Measurements from ENCODE around the gene AMH. TPM values are rescaled to one million over a fixed set of nuclear protein-coding genes. Genes with fewer than 3 reads are reported as not detected.

The AMH gene
- total RNA-seq, 4 donors from 2014 or later, result 1.1 to 3.5 TPM; not detected in 2

DNA sequence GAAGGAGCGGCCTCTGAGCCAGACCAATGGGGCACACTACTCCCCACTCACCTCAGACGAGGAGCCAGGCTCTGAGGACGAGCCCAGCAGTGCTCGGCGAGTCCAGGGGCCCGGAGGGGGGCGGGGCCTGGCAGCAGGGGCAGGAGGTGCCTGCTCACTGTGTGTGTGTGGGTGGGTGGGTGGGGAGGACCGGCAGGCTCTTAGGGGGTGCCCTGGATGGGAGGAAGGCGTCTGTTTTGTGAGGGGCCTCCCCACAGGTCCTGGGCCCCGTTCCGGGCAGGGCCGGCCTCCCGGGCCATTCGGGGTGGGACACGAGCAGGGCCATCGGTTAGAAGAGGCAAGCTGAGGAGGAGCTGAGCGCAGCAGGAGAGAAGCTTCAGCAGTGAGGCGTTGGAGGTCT lies 25.7 kb upstream of the AMH start:
- intact Hi-C loops (cut with DNase I; ENCODE audit: low total_unique reads) (loop anchor here (5.0 kb wide), 1 partner anchor 66 kb away; no protein-coding TSS in a partner anchor), in situ Hi-C loops (cut with MboI; ENCODE audit: low pct_ligation_motif_present in 1 of 4, low pct_unique_long_range_greater_than_20kb in 1 of 4, low sequenced_read_pairs in 3 of 4) (no loop called here)
- WGBS, 2 donors (ENCODE audit: low coverage in 1 of 2), result 91% methylated on average over 12 of the region's 18 CpGs; no CpG with 5 or more reads in 1 of the 2 donors
- no peaks in the 10 kb centered on the region for H3K9me3 ChIP-seq
- H3K36me3 ChIP-seq, result peaks cover 0 to 21% (median 6%) of the 10 kb centered on the region in 4 donors
- no peaks in the 10 kb centered on the region for H3K27me3 ChIP-seq
- no peaks in the 10 kb centered on the region for H3K4me1 ChIP-seq
- TF ChIP-seq, protein P1, sequence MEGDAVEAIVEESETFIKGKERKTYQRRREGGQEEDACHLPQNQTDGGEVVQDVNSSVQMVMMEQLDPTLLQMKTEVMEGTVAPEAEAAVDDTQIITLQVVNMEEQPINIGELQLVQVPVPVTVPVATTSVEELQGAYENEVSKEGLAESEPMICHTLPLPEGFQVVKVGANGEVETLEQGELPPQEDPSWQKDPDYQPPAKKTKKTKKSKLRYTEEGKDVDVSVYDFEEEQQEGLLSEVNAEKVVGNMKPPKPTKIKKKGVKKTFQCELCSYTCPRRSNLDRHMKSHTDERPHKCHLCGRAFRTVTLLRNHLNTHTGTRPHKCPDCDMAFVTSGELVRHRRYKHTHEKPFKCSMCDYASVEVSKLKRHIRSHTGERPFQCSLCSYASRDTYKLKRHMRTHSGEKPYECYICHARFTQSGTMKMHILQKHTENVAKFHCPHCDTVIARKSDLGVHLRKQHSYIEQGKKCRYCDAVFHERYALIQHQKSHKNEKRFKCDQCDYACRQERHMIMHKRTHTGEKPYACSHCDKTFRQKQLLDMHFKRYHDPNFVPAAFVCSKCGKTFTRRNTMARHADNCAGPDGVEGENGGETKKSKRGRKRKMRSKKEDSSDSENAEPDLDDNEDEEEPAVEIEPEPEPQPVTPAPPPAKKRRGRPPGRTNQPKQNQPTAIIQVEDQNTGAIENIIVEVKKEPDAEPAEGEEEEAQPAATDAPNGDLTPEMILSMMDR (IDR thresholded peaks at IDR 0.05), result no peak
- TF ChIP-seq POLR2AphosphoS5 (IDR thresholded peaks at IDR 0.05) (no peak), POLR2A (IDR thresholded peaks at IDR 0.05) (no peak), EP300 (IDR thresholded peaks at IDR 0.05; ENCODE audit: low read depth) (no peak)
- no peak overlapping the region for H3K27ac ChIP-seq
- DNase-seq, result no peak
- H3K4me3 ChIP-seq, result no peak overlapping the region

DNA sequence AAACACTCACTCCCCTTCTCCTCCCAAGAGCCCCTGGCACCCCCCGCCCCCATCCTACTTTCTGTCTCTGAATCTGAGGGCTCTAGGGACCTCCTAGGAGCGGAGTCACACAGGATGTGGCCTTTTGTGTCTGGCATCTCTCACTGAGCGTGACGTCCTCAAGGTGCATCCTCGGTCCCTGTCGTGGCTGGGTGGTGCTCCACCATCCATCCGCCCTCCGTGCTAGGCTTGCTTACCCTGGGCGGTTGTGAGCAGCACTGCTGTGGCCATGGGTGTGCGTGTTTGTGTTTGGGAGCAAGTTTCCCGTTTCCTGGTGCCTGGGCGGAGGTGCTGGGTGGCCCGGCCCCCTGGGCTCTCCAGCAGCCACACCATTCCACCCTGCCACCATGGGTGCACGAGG lies 25.2 kb upstream of the AMH start:
- TF ChIP-seq EP300 (IDR thresholded peaks at IDR 0.05; ENCODE audit: low read depth), result no peak
- no peaks in the 10 kb centered on the region for H3K9me3 ChIP-seq
- intact Hi-C loops (cut with DNase I; ENCODE audit: low total_unique reads), result loop anchor here (5.0 kb wide), 1 partner anchor 67 kb away; no protein-coding TSS in a partner anchor
- H3K4me1 ChIP-seq, result no peaks in the 10 kb centered on the region
- no peak for DNase-seq
- no peak overlapping the region for H3K27ac ChIP-seq
- WGBS, 2 donors (ENCODE audit: low coverage in 1 of 2), result 85% methylated on average over 14 of the region's 14 CpGs; no CpG with 5 or more reads in 1 of the 2 donors
- no peaks in the 10 kb centered on the region for H3K27me3 ChIP-seq
- H3K36me3 ChIP-seq, result peaks cover 0 to 21% (median 6%) of the 10 kb centered on the region in 4 donors
- no peak overlapping the region for H3K4me3 ChIP-seq
- in situ Hi-C loops (cut with MboI; ENCODE audit: low pct_ligation_motif_present in 1 of 4, low pct_unique_long_range_greater_than_20kb in 1 of 4, low sequenced_read_pairs in 3 of 4), result no loop called here

DNA sequence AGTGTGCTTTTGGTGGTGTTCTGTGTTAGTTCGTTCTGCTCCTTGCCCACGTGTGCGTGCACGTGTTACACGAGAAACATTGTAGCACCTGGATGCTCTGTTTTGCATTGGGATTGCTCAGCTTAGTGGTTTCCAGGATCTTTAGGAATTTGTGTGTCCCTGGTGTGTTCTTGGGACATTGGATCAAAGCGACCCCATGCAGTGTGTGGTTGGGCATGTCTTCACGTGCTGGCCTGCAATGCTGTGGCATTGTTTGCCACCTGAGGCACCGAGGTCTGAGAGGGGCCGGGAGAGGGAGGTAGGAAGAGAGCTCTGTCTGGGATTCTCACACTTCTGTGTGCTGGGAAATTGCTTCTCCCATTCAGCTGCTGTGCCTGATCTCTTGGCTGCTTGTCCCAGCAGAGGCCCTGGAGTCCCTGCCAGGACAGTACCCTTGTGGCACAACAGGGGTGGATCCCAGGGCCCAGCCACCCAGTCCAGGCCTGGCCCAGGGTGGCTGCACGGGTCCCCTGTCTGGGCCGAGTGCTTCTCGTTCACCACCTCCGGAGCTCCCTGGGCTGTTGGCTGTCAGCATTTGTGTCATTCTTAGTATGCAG lies 24.3 kb upstream of the AMH start:
- H3K27ac ChIP-seq, result no peak overlapping the region
- intact Hi-C loops (cut with DNase I; ENCODE audit: low total_unique reads) (loop anchor here (5.0 kb wide), 1 partner anchor 68 kb away; no protein-coding TSS in a partner anchor), in situ Hi-C loops (cut with MboI; ENCODE audit: low pct_ligation_motif_present in 1 of 4, low pct_unique_long_range_greater_than_20kb in 1 of 4, low sequenced_read_pairs in 3 of 4) (no loop called here)
- WGBS, 2 donors (ENCODE audit: low coverage in 1 of 2), result 90 to 100% methylated on average over 3 to 13 of the region's 13 CpGs
- no peak overlapping the region for H3K4me3 ChIP-seq
- TF ChIP-seq EP300 (IDR thresholded peaks at IDR 0.05; ENCODE audit: low read depth) (no peak), POLR2A (IDR thresholded peaks at IDR 0.05) (no peak)
- H3K4me1 ChIP-seq, result no peaks in the 10 kb centered on the region
- H3K9me3 ChIP-seq, result no peaks in the 10 kb centered on the region
- no peak for DNase-seq
- no peaks in the 10 kb centered on the region for H3K27me3 ChIP-seq
- H3K36me3 ChIP-seq, result peaks cover 0 to 21% (median 6%) of the 10 kb centered on the region in 4 donors

DNA sequence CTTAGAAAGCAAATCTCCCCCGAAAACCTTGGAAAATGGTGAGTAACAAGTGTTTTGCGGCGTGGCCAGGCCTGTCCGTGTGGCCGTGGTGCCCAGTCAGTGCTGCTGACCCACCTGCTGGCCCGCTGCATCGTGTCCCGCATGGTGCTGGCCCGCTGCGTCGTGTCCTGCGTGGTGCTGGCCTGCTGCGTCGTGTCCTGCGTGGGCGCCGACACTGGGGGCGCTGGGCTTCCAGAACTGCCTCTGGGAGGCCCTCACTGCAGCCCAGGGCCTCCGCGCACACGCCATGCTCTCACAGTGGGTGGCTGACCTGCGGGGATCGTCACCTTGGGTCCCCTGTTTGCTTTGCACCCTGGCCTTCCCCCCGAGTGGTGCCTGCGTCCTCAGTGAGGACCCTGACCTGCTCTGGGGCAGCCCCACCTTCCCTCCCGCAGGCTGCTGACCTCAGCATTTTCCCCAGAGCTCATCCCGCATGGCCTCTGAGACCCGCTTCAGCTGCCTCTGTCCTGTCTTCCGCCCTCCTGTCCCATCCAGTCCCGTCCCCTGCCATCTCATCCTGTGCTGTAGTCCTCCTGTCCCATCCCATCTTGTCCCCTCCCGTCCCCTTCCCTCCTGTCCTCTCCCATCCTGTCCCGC lies 23.6 kb upstream of the AMH start:
- 93 to 100% methylated on average over 1 to 32 of the region's 32 CpGs for WGBS, 2 donors (ENCODE audit: low coverage in 1 of 2)
- H3K9me3 ChIP-seq, result no peaks in the 10 kb centered on the region
- no peak overlapping the region for H3K4me3 ChIP-seq
- no peak for DNase-seq
- TF ChIP-seq EP300 (IDR thresholded peaks at IDR 0.05; ENCODE audit: low read depth), result no peak
- TF ChIP-seq POLR2A (IDR thresholded peaks at IDR 0.05), result no peak
- TF ChIP-seq, protein P1 (IDR thresholded peaks at IDR 0.05), result no peak
- no peak for TF ChIP-seq POLR2AphosphoS5 (IDR thresholded peaks at IDR 0.05)
- peaks cover 0 to 20% (median 8%) of the 10 kb centered on the region in 4 donors for H3K36me3 ChIP-seq
- H3K27ac ChIP-seq, result no peak overlapping the region
- H3K4me1 ChIP-seq, result no peaks in the 10 kb centered on the region
- no peaks in the 10 kb centered on the region for H3K27me3 ChIP-seq
- intact Hi-C loops (cut with DNase I; ENCODE audit: low total_unique reads) (no loop called here), in situ Hi-C loops (cut with MboI; ENCODE audit: low pct_ligation_motif_present in 1 of 4, low pct_unique_long_range_greater_than_20kb in 1 of 4, low sequenced_read_pairs in 3 of 4) (no loop called here)

DNA sequence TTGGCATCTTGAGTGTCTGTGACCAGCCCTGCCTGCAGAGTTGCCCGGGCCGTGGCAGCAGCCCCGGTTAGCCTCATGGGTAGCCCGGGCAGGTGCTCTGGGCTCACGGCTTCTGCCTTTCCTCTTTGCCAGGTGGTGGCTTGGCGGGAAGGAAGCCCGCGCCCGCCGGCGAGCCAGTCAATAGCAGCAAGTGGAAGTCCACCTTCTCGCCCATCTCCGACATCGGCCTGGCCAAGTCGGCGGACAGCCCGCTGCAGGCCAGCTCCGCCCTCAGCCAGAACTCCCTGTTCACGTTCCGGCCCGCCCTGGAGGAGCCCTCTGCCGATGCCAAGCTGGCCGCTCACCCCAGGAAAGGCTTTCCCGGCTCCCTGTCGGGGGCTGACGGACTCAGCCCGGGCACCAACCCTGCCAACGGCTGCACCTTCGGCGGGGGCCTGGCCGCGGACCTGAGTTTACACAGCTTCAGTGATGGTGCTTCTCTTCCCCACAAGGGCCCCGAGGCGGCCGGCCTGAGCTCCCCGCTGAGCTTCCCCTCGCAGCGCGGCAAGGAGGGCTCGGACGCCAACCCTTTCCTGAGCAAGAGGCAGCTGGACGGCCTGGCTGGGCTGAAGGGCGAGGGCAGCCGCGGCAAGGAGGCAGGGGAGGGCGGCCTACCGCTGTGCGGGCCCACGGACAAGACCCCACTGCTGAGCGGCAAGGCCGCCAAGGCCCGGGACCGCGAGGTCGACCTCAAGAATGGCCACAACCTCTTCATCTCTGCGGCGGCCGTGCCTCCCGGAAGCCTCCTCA lies 22.9 kb upstream of the AMH start:
- in situ Hi-C loops (cut with MboI; ENCODE audit: low pct_ligation_motif_present in 1 of 4, low pct_unique_long_range_greater_than_20kb in 1 of 4, low sequenced_read_pairs in 3 of 4), result no loop called here
- intact Hi-C loops (cut with DNase I; ENCODE audit: low total_unique reads), result no loop called here
- Histone ChIP-seq H3K27me3 (no peaks in the 10 kb centered on the region), H3K4me1 (no peaks in the 10 kb centered on the region), H3K36me3 (peaks cover 0 to 20% (median 8%) of the 10 kb centered on the region in 4 donors), H3K27ac (no peak overlapping the region), H3K4me3 (no peak overlapping the region), H3K9me3 (no peaks in the 10 kb centered on the region)
- DNase-seq, result no peak
- TF ChIP-seq POLR2A (IDR thresholded peaks at IDR 0.05) (no peak), POLR2AphosphoS5 (IDR thresholded peaks at IDR 0.05) (no peak), EP300 (IDR thresholded peaks at IDR 0.05; ENCODE audit: low read depth) (no peak)
- TF ChIP-seq, protein P1 (IDR thresholded peaks at IDR 0.05), result no peak
- WGBS, 2 donors (ENCODE audit: low coverage in 1 of 2), result 94% methylated on average over 51 of the region's 59 CpGs; no CpG with 5 or more reads in 1 of the 2 donors
